Measurements from ENCODE around the gene DLX2. TPM values are rescaled to one million over a fixed set of nuclear protein-coding genes. Genes with fewer than 3 reads are reported as not detected.
"Not testable (repeated sequence)": the region's sequence is repeated elsewhere in the genome, so short reads cannot be mapped to it uniquely, and the experiment has no call there.

Gene DLX2
- total RNA-seq, 1 donor, result under 0.01 TPM

- peak in 2 of 3 donors; percentile 24 to 38 for DNase-seq (ENCODE audit: low read depth in 2 of 3, low spot score in 2 of 3)
Measured at GRCh38 chr2:172083628-172084394, 18.9 kb downstream of the DLX2 start.

GRCh38 chr2:172082944-172083627, 19.6 kb downstream of the DLX2 start:
- peak in 2 of 3 donors; percentile 22 to 28 for DNase-seq (ENCODE audit: low read depth in 2 of 3, low spot score in 2 of 3)

- DNase-seq (ENCODE audit: low read depth in 2 of 3, low spot score in 2 of 3), result peak in 2 of 3 donors; percentile 21 to 30
Measured at GRCh38 chr2:172082105-172082943, 20.4 kb downstream of the DLX2 start.

- DNase-seq (ENCODE audit: low read depth in 2 of 3, low spot score in 2 of 3), result peak in 2 of 3 donors; percentile 24
Measured at GRCh38 chr2:172081221-172082022, 21.3 kb downstream of the DLX2 start.

GRCh38 chr2:172080641-172081220, 22.0 kb downstream of the DLX2 start:
- DNase-seq (ENCODE audit: low read depth in 2 of 3, low spot score in 2 of 3), result peak in 2 of 3 donors; percentile 8 to 12

GRCh38 chr2:172079838-172080640, 22.7 kb downstream of the DLX2 start:
- peak in 2 of 3 donors; percentile 85 to 94 for DNase-seq (ENCODE audit: low read depth in 2 of 3, low spot score in 2 of 3)

GRCh38 chr2:172079416-172079815, 23.3 kb downstream of the DLX2 start:
- peak in 1 of 3 donors; percentile 5 for DNase-seq (ENCODE audit: low read depth in 2 of 3, low spot score in 2 of 3)

GRCh38 chr2:172074254-172074653, 28.4 kb downstream of the DLX2 start:
- DNase-seq (ENCODE audit: low read depth in 2 of 3, low spot score in 2 of 3), result no peak

- DNase-seq (ENCODE audit: low read depth in 2 of 3, low spot score in 2 of 3), result no peak
Measured at GRCh38 chr2:172073518-172073917, 29.2 kb downstream of the DLX2 start.

- DNase-seq (ENCODE audit: low read depth in 2 of 3, low spot score in 2 of 3), result no peak
Measured at GRCh38 chr2:172072706-172073105, 30.0 kb downstream of the DLX2 start.

- DNase-seq (ENCODE audit: low read depth in 2 of 3, low spot score in 2 of 3), result no peak
Measured at GRCh38 chr2:172072303-172072702, 30.4 kb downstream of the DLX2 start.

- no peak for DNase-seq (ENCODE audit: low read depth in 2 of 3, low spot score in 2 of 3)
Measured at GRCh38 chr2:172070936-172071335, 31.8 kb downstream of the DLX2 start.

- DNase-seq (ENCODE audit: low read depth in 2 of 3, low spot score in 2 of 3), result not testable (repeated sequence)
Measured at GRCh38 chr2:172067905-172068304, 34.8 kb downstream of the DLX2 start.

- no peak for DNase-seq (ENCODE audit: low read depth in 2 of 3, low spot score in 2 of 3)
Measured at GRCh38 chr2:172066394-172066886, 36.3 kb downstream of the DLX2 start.

- DNase-seq (ENCODE audit: low read depth in 2 of 3, low spot score in 2 of 3), result no peak
Measured at GRCh38 chr2:172065111-172065510, 37.6 kb downstream of the DLX2 start.

- no peak for DNase-seq (ENCODE audit: low read depth in 2 of 3, low spot score in 2 of 3)
Measured at GRCh38 chr2:172063446-172063845, 39.3 kb downstream of the DLX2 start.

GRCh38 chr2:172062402-172063004, 40.2 kb downstream of the DLX2 start:
- DNase-seq (ENCODE audit: low read depth in 2 of 3, low spot score in 2 of 3), result no peak

- not testable (repeated sequence) for DNase-seq (ENCODE audit: low read depth in 2 of 3, low spot score in 2 of 3)
Measured at GRCh38 chr2:172060118-172060517, 42.6 kb downstream of the DLX2 start.
